GM06990 (cell line): ENCODE results near the gene TCEANC2.

Source experiments
- DNase-seq: peaks from one replicate; pipeline ENCODE4 v3.0.0-alpha.2; 2011; ENCODE audit not compliant: insufficient read length; ENCODE audit errors: extremely low read depth
- H3K27me3 ChIP-seq: replicated peaks from 2 replicates; pipeline ENCODE4 v1.6.0; 2011; ENCODE audit warnings: low read length; ENCODE audit not compliant: control insufficient read depth, insufficient read depth
- H3K36me3 ChIP-seq: 2 replicates; pipeline ENCODE4 v1.5.1; 2011; ENCODE audit warnings: low read length; ENCODE audit not compliant: control insufficient read depth, insufficient read depth
- H3K4me3 ChIP-seq: replicated peaks from 2 replicates; pipeline ENCODE4 v1.5.1; 2011; ENCODE audit warnings: low read depth, mild to moderate bottlenecking, control low read depth, low read length
- CTCF ChIP-seq: IDR thresholded peaks from 2 replicates; pipeline ENCODE4 v1.5.1; 2011; ENCODE audit warnings: low read length, control low read depth, mild to moderate bottlenecking, inconsistent platforms; ENCODE audit not compliant: insufficient read depth, poor library complexity, severe bottlenecking

TCEANC2 gene

GRCh38 chr1:54012863-54013262 is 40.5 kb upstream of the TCEANC2 start:
- no peak for DNase-seq
- no peak for TF ChIP-seq CTCF
- no peaks in the 10 kb centered on the region for H3K36me3 ChIP-seq
- H3K27me3 ChIP-seq: peaks cover 5% of the 10 kb centered on the region
- H3K4me3 ChIP-seq: no peak overlapping the region

GRCh38 chr1:54013393-54014008 is 39.9 kb upstream of the TCEANC2 start:
- DNase-seq: no peak
- H3K36me3 ChIP-seq: no peaks in the 10 kb centered on the region
- H3K27me3 ChIP-seq: peaks cover 5% of the 10 kb centered on the region

GRCh38 chr1:54014009-54014629 is 39.3 kb upstream of the TCEANC2 start:
- Histone ChIP-seq H3K4me3 (no peak overlapping the region), H3K36me3 (no peaks in the 10 kb centered on the region), H3K27me3 (peaks cover 4% of the 10 kb centered on the region)
- no peak for TF ChIP-seq CTCF
- no peak for DNase-seq

More at GRCh38 chr1:54013393-54014008, 39.9 kb upstream of the TCEANC2 start:
- no peak overlapping the region for H3K4me3 ChIP-seq
- no peak for TF ChIP-seq CTCF

GRCh38 chr1:54016343-54017282 is 36.8 kb upstream of the TCEANC2 start:
- TF ChIP-seq CTCF: no peak
- Histone ChIP-seq H3K36me3 (no peaks in the 10 kb centered on the region), H3K27me3 (peaks cover 3% of the 10 kb centered on the region), H3K4me3 (no peak overlapping the region)
- no peak for DNase-seq

- H3K27me3 ChIP-seq: peaks cover 3% of the 10 kb centered on the region
- no peak for TF ChIP-seq CTCF
- H3K36me3 ChIP-seq: no peaks in the 10 kb centered on the region
- no peak for DNase-seq
- H3K4me3 ChIP-seq: no peak within 1 kb of the TSS
Measured at GRCh38 chr1:54017979-54018378, 35.4 kb upstream of the TCEANC2 start, which contains the start of gene LDLRAD1. TSS of gene LDLRAD1 (minus strand) at chr1:54018186. CDS start at chr1:54018112, 74 bp downstream.
